Uterus (tissue), 2 donors: ENCODE results near the gene NDUFB6.

Experiments used
- CTCF ChIP-seq, 4 experiments: fragments of 200-600 bp in 2 of 4; fragments of 450-650 bp in 2 of 4; sonication (generic) in 2 of 4; IDR thresholded peaks; one replicate each; pipeline ENCODE4 v1.5.1; 2016 to 2019; ENCODE audit warnings: antibody characterized with exemption in 4 of 4, mild to moderate bottlenecking in 2 of 4, moderate library complexity in 1 of 4
- POLR2A ChIP-seq, 2 donors: fragments of 450-650 bp; IDR thresholded peaks; one replicate each; pipeline ENCODE4 v1.6.1; 2016; ENCODE audit warnings: antibody characterized with exemption in 2 of 2, mild to moderate bottlenecking in 1 of 2, moderate library complexity in 1 of 2

- no peak for TF ChIP-seq CTCF (IDR thresholded peaks at IDR 0.05)
- TF ChIP-seq POLR2A (IDR thresholded peaks at IDR 0.05) = no peak
Observed at GRCh38 chr9:32587901-32588300, 14.9 kb upstream of the NDUFB6 start.
